T-helper 17 cell (primary cell): ENCODE data around the gene C7orf25. TPM values are rescaled to one million over a fixed set of nuclear protein-coding genes. Genes with fewer than 3 reads are reported as not detected.

Experiments used
- ATAC-seq: fragments of 150-1000 bp; cut with Tn5 transposase; 2 replicates; pipeline ENCODE4 v1.10.0; 2021; ENCODE audit warnings: mild to moderate bottlenecking, moderate library complexity
- DNase-seq, 3 donors: peaks; one replicate each; pipeline versions ENCODE4 v3.0.0 to v3.0.0-alpha.2; 2020 to 2021
- H3K9me3 ChIP-seq: one replicate; pipeline ENCODE4 v1.7.0; 2013; ENCODE audit warnings: low read length, mild to moderate bottlenecking; ENCODE audit not compliant: control insufficient read depth, poor library complexity, severe bottlenecking
- H3K27ac Mint-ChIP-seq: one replicate; pipeline ENCODE4 v1.8.0; 2022; ENCODE audit warnings: mild to moderate bottlenecking, moderate library complexity, mixed read lengths
- H3K27me3 Mint-ChIP-seq: one replicate; pipeline ENCODE4 v1.8.0; 2022; ENCODE audit warnings: mixed read lengths
- H3K36me3 Mint-ChIP-seq: one replicate; pipeline ENCODE4 v1.8.0; 2022; ENCODE audit warnings: low read depth, mixed read lengths
- H3K4me1 Mint-ChIP-seq: one replicate; pipeline ENCODE4 v1.8.0; 2022; ENCODE audit warnings: mild to moderate bottlenecking, mixed read lengths
- H3K4me3 Mint-ChIP-seq: one replicate; pipeline ENCODE4 v1.8.0; 2022; ENCODE audit warnings: mild to moderate bottlenecking, moderate library complexity, mixed read lengths
- total RNA-seq, 4 donors: library from RNA in 2 of 4; stranded (reverse) in 2 of 4; gene quantifications; one replicate each; pipeline ENCODE4 v1.2.3 and lab custom pipeline; 2022 to 2026

The C7orf25 gene
- 1 to 10 TPM; 1.9 to 2.9 TPM for total RNA-seq
- 0.08 to 0.23 reads per million in 2 donors for total RNA-seq (lab: John Stamatoyannopoulos, UW)

GRCh38 chr7:42911454-42912447, at the start of gene C7orf25:
Gene C7orf25 (minus strand): TSS chr7:42912070. CDS start chr7:42910900, 1,170 bp downstream.
- no peaks in the 10 kb centered on the region for H3K36me3 Mint-ChIP-seq
- no peaks in the 10 kb centered on the region for H3K9me3 ChIP-seq
- H3K27ac Mint-ChIP-seq: peak within 1 kb of the TSS; percentile 92
- H3K4me1 Mint-ChIP-seq: peaks cover 15% of the 10 kb centered on the region
- peak within 1 kb of the TSS; percentile 92 for H3K4me3 Mint-ChIP-seq
- ATAC-seq: peak; percentile 95
- DNase-seq: peak; percentile 95
- no peaks in the 10 kb centered on the region for H3K27me3 Mint-ChIP-seq

GRCh38 chr7:42961170-42961569, 49.3 kb upstream of the C7orf25 start:
- Mint-ChIP-seq H3K4me3 (no peak overlapping the region), H3K27me3 (peaks cover 17% of the 10 kb centered on the region), H3K27ac (no peak overlapping the region), H3K4me1 (no peaks in the 10 kb centered on the region), H3K36me3 (peaks cover 2% of the 10 kb centered on the region)
- no peak for DNase-seq
- no peak for ATAC-seq
- H3K9me3 ChIP-seq: no peaks in the 10 kb centered on the region

GRCh38 chr7:42960762-42961161, 48.9 kb upstream of the C7orf25 start:
- ATAC-seq (no peak), DNase-seq (no peak)
- Mint-ChIP-seq H3K27ac (no peak overlapping the region), H3K4me3 (no peak overlapping the region), H3K27me3 (peaks cover 17% of the 10 kb centered on the region), H3K36me3 (peaks cover 2% of the 10 kb centered on the region), H3K4me1 (no peaks in the 10 kb centered on the region)
- H3K9me3 ChIP-seq: no peaks in the 10 kb centered on the region

GRCh38 chr7:42959549-42959948, 47.7 kb upstream of the C7orf25 start:
- no peak for ATAC-seq
- H3K9me3 ChIP-seq: no peaks in the 10 kb centered on the region
- no peak for DNase-seq
- H3K36me3 Mint-ChIP-seq: peaks cover 2% of the 10 kb centered on the region
- no peak overlapping the region for H3K4me3 Mint-ChIP-seq
- H3K27me3 Mint-ChIP-seq: peaks cover 9% of the 10 kb centered on the region
- no peaks in the 10 kb centered on the region for H3K4me1 Mint-ChIP-seq
- no peak overlapping the region for H3K27ac Mint-ChIP-seq

GRCh38 chr7:42956062-42956461, 44.2 kb upstream of the C7orf25 start:
- peaks cover 9% of the 10 kb centered on the region for H3K27me3 Mint-ChIP-seq
- H3K4me3 Mint-ChIP-seq: no peak overlapping the region
- H3K9me3 ChIP-seq: no peaks in the 10 kb centered on the region
- DNase-seq (no peak), ATAC-seq (no peak)
- H3K27ac Mint-ChIP-seq: no peak overlapping the region
- H3K4me1 Mint-ChIP-seq: no peaks in the 10 kb centered on the region
- H3K36me3 Mint-ChIP-seq: peaks cover 2% of the 10 kb centered on the region

- Mint-ChIP-seq H3K4me1 (no peaks in the 10 kb centered on the region), H3K27ac (no peak overlapping the region), H3K4me3 (no peak overlapping the region), H3K36me3 (no peaks in the 10 kb centered on the region), H3K27me3 (no peaks in the 10 kb centered on the region)
- ATAC-seq (no peak), DNase-seq (no peak)
- H3K9me3 ChIP-seq: no peaks in the 10 kb centered on the region
Measured at GRCh38 chr7:42953994-42954393, 42.1 kb upstream of the C7orf25 start.

- no peaks in the 10 kb centered on the region for H3K36me3 Mint-ChIP-seq
- no peaks in the 10 kb centered on the region for H3K27me3 Mint-ChIP-seq
- H3K9me3 ChIP-seq: no peaks in the 10 kb centered on the region
- no peaks in the 10 kb centered on the region for H3K4me1 Mint-ChIP-seq
- H3K4me3 Mint-ChIP-seq: no peak overlapping the region
- no peak for DNase-seq
- H3K27ac Mint-ChIP-seq: no peak overlapping the region
- no peak for ATAC-seq
Measured at GRCh38 chr7:42952328-42952727, 40.5 kb upstream of the C7orf25 start.

- ATAC-seq (no peak), DNase-seq (no peak)
- Mint-ChIP-seq H3K36me3 (no peaks in the 10 kb centered on the region), H3K27ac (no peak overlapping the region), H3K4me3 (no peak overlapping the region), H3K27me3 (no peaks in the 10 kb centered on the region), H3K4me1 (peaks cover 4% of the 10 kb centered on the region)
- no peaks in the 10 kb centered on the region for H3K9me3 ChIP-seq
Measured at GRCh38 chr7:42950417-42950816, 38.5 kb upstream of the C7orf25 start.

- Mint-ChIP-seq H3K27me3 (no peaks in the 10 kb centered on the region), H3K36me3 (peaks cover 6% of the 10 kb centered on the region), H3K4me3 (no peak overlapping the region), H3K27ac (no peak overlapping the region), H3K4me1 (peaks cover 8% of the 10 kb centered on the region)
- DNase-seq (no peak), ATAC-seq (no peak)
- H3K9me3 ChIP-seq: no peaks in the 10 kb centered on the region
Measured at GRCh38 chr7:42947521-42947920, 35.7 kb upstream of the C7orf25 start.

GRCh38 chr7:42946627-42946950, 34.7 kb upstream of the C7orf25 start:
- no peak for DNase-seq
- Mint-ChIP-seq H3K4me1 (peaks cover 8% of the 10 kb centered on the region), H3K27me3 (no peaks in the 10 kb centered on the region), H3K36me3 (peaks cover 8% of the 10 kb centered on the region), H3K4me3 (no peak overlapping the region), H3K27ac (no peak overlapping the region)
- no peak for ATAC-seq
- no peaks in the 10 kb centered on the region for H3K9me3 ChIP-seq

- H3K9me3 ChIP-seq: no peaks in the 10 kb centered on the region
- H3K4me1 Mint-ChIP-seq: peaks cover 8% of the 10 kb centered on the region
- H3K27ac Mint-ChIP-seq: no peak overlapping the region
- ATAC-seq: no peak
- H3K36me3 Mint-ChIP-seq: peaks cover 8% of the 10 kb centered on the region
- DNase-seq: no peak
- H3K4me3 Mint-ChIP-seq: no peak overlapping the region
- H3K27me3 Mint-ChIP-seq: no peaks in the 10 kb centered on the region
Measured at GRCh38 chr7:42945821-42946626, 34.2 kb upstream of the C7orf25 start.

GRCh38 chr7:42940985-42941847, 29.3 kb upstream of the C7orf25 start:
- DNase-seq: peak; percentile 32 to 64 (median 41)
- no peaks in the 10 kb centered on the region for H3K9me3 ChIP-seq
- peaks cover 17% of the 10 kb centered on the region for H3K4me1 Mint-ChIP-seq
- no peaks in the 10 kb centered on the region for H3K27me3 Mint-ChIP-seq
- H3K4me3 Mint-ChIP-seq: no peak overlapping the region
- H3K27ac Mint-ChIP-seq: peak overlapping the region; percentile 54
- peak; percentile 79 for ATAC-seq
- H3K36me3 Mint-ChIP-seq: peaks cover 12% of the 10 kb centered on the region
